Astrocyte (in vitro differentiated cells and primary cell): ENCODE results near the gene VDAC1. TPM values are rescaled to one million over a fixed set of nuclear protein-coding genes. Genes with fewer than 3 reads are reported as not detected.
A peak's percentile ranks its signal among the peaks of the same experiment; 100 is the strongest.

Experiments
- DNase-seq: peaks from one replicate; pipeline ENCODE4 v3.0.0-alpha.2; 2010; ENCODE audit warnings: low read depth
- FAIRE-seq: peaks from 2 replicates; lab custom pipeline; 2011; peaks lifted over from hg19 to GRCh38; lab: Jason Lieb, UNC
- H2AFZ ChIP-seq: 2 replicates; pipeline ENCODE4 v1.6.0; 2012; ENCODE audit warnings: low read depth, low read length, inconsistent platforms
- H3K27ac ChIP-seq: 2 replicates; pipeline ENCODE4 v1.5.1; 2011; ENCODE audit warnings: low read depth, low read length, inconsistent platforms
- H3K27me3 ChIP-seq: 2 replicates; pipeline ENCODE4 v1.6.0; 2011; ENCODE audit warnings: low read length, inconsistent platforms; ENCODE audit not compliant: insufficient read depth
- H3K36me3 ChIP-seq: 2 replicates; pipeline ENCODE4 v1.5.1; 2011; ENCODE audit warnings: low read length, inconsistent platforms; ENCODE audit not compliant: insufficient read depth
- H3K4me1 ChIP-seq: 2 replicates; pipeline ENCODE4 v1.5.1; 2011; ENCODE audit warnings: low read length, inconsistent platforms; ENCODE audit not compliant: insufficient read depth
- H3K4me2 ChIP-seq: 2 replicates; pipeline ENCODE4 v1.6.0; 2012; ENCODE audit warnings: low read length, inconsistent platforms
- H3K4me3 ChIP-seq: 2 replicates; pipeline ENCODE4 v1.5.1; 2011; ENCODE audit warnings: low read depth, mild to moderate bottlenecking, low read length, inconsistent platforms; ENCODE audit not compliant: insufficient read depth
- H3K79me2 ChIP-seq: 2 replicates; pipeline ENCODE4 v1.6.0; 2012; ENCODE audit warnings: mild to moderate bottlenecking, low read length, inconsistent platforms; ENCODE audit not compliant: insufficient read depth
- H3K9ac ChIP-seq: 2 replicates; pipeline ENCODE4 v1.6.0; 2012; ENCODE audit warnings: mild to moderate bottlenecking, low read length, inconsistent platforms
- H3K9me3 ChIP-seq: 2 replicates; pipeline ENCODE4 v1.5.1; 2012; ENCODE audit warnings: low read depth, mild to moderate bottlenecking, low read length, inconsistent platforms; ENCODE audit not compliant: insufficient read depth
- H4K20me1 ChIP-seq: 2 replicates; pipeline ENCODE4 v1.6.0; 2012; ENCODE audit warnings: low read length, inconsistent platforms; ENCODE audit not compliant: insufficient read depth
- H3K27ac Mint-ChIP-seq: one replicate; pipeline ENCODE4 v1.8.0; 2021; ENCODE audit warnings: mild to moderate bottlenecking, mixed read lengths; ENCODE audit not compliant: unreplicated experiment
- H3K27me3 Mint-ChIP-seq: one replicate; pipeline ENCODE4 v1.8.0; 2021; ENCODE audit warnings: low read depth, mixed read lengths; ENCODE audit not compliant: unreplicated experiment
- H3K36me3 Mint-ChIP-seq: one replicate; pipeline ENCODE4 v1.8.0; 2021; ENCODE audit warnings: low read depth, mixed read lengths; ENCODE audit not compliant: unreplicated experiment
- H3K4me1 Mint-ChIP-seq: one replicate; pipeline ENCODE4 v1.8.0; 2021; ENCODE audit warnings: low read depth, mixed read lengths; ENCODE audit not compliant: unreplicated experiment
- H3K4me3 Mint-ChIP-seq: one replicate; pipeline ENCODE4 v1.8.0; 2021; ENCODE audit warnings: mild to moderate bottlenecking, moderate library complexity, mixed read lengths; ENCODE audit not compliant: unreplicated experiment
- H3K9me3 Mint-ChIP-seq: one replicate; pipeline ENCODE4 v1.8.0; 2021; ENCODE audit warnings: mild to moderate bottlenecking, mixed read lengths; ENCODE audit not compliant: unreplicated experiment
- CTCF ChIP-seq: IDR thresholded peaks from 2 replicates; pipeline ENCODE4 v1.5.1; 2011; ENCODE audit warnings: low read depth, mild to moderate bottlenecking, inconsistent platforms, low read length, moderate library complexity; ENCODE audit not compliant: insufficient read depth
- EZH2 ChIP-seq: IDR thresholded peaks from 2 replicates; pipeline ENCODE4 v1.6.1; 2012; ENCODE audit warnings: mild to moderate bottlenecking, low read length, inconsistent platforms; ENCODE audit not compliant: insufficient read depth
- total RNA-seq: library from RNA; stranded (reverse); gene quantifications from 2 replicates; pipeline ENCODE4 v1.2.1, GENCODE V29; 2021

Gene VDAC1
- total RNA-seq, 1 donor from 2014 or later = 364 TPM

GRCh38 chr5:133983674-133984073 is 21.1 kb downstream of the VDAC1 start:
- H3K4me2 ChIP-seq = no peak overlapping the region
- peaks cover 64% of the 10 kb centered on the region for H4K20me1 ChIP-seq
- H3K9ac ChIP-seq = no peak overlapping the region
- H3K79me2 ChIP-seq = peaks cover 81% of the 10 kb centered on the region
- Mint-ChIP-seq H3K9me3 (no peaks in the 10 kb centered on the region), H3K36me3 (peaks cover 21% of the 10 kb centered on the region), H3K27ac (no peak overlapping the region), H3K4me1 (peaks cover 9% of the 10 kb centered on the region), H3K27me3 (no peaks in the 10 kb centered on the region), H3K4me3 (no peak overlapping the region)
- H3K4me3 ChIP-seq = no peak overlapping the region
- no peaks in the 10 kb centered on the region for H3K27me3 ChIP-seq
- FAIRE-seq (no peak), DNase-seq (peak; percentile 25)
- no peak overlapping the region for H2AFZ ChIP-seq
- H3K9me3 ChIP-seq = no peaks in the 10 kb centered on the region
- no peak overlapping the region for H3K27ac ChIP-seq
- H3K4me1 ChIP-seq = no peaks in the 10 kb centered on the region
- no peak for TF ChIP-seq CTCF
- no peak for TF ChIP-seq EZH2
- H3K36me3 ChIP-seq = peaks cover 44% of the 10 kb centered on the region

- H3K4me1 Mint-ChIP-seq = peaks cover 28% of the 10 kb centered on the region
- no peaks in the 10 kb centered on the region for H3K9me3 Mint-ChIP-seq
- FAIRE-seq (no peak), DNase-seq (no peak)
- H3K4me3 Mint-ChIP-seq = no peak overlapping the region
- H4K20me1 ChIP-seq = peaks cover 51% of the 10 kb centered on the region
- no peaks in the 10 kb centered on the region for H3K27me3 ChIP-seq
- peaks cover 42% of the 10 kb centered on the region for H3K36me3 ChIP-seq
- no peak overlapping the region for H3K4me3 ChIP-seq
- peaks cover 22% of the 10 kb centered on the region for H3K36me3 Mint-ChIP-seq
- H3K79me2 ChIP-seq = peaks cover 72% of the 10 kb centered on the region
- no peaks in the 10 kb centered on the region for H3K9me3 ChIP-seq
- no peak overlapping the region for H3K27ac ChIP-seq
- H3K4me2 ChIP-seq = no peak overlapping the region
- no peak overlapping the region for H2AFZ ChIP-seq
- peaks cover 18% of the 10 kb centered on the region for H3K4me1 ChIP-seq
- no peaks in the 10 kb centered on the region for H3K27me3 Mint-ChIP-seq
- TF ChIP-seq CTCF (no peak), EZH2 (no peak)
- H3K9ac ChIP-seq = no peak overlapping the region
- no peak overlapping the region for H3K27ac Mint-ChIP-seq
Observed at GRCh38 chr5:133981714-133982113, 23.1 kb downstream of the VDAC1 start.

GRCh38 chr5:133980652-133981051 is 24.1 kb downstream of the VDAC1 start:
- Histone ChIP-seq H3K4me2 (no peak overlapping the region), H3K79me2 (peaks cover 68% of the 10 kb centered on the region), H4K20me1 (peaks cover 40% of the 10 kb centered on the region), H3K9me3 (no peaks in the 10 kb centered on the region), H2AFZ (no peak overlapping the region), H3K4me1 (peaks cover 18% of the 10 kb centered on the region), H3K27me3 (no peaks in the 10 kb centered on the region), H3K27ac (no peak overlapping the region), H3K36me3 (peaks cover 37% of the 10 kb centered on the region), H3K9ac (no peak overlapping the region), H3K4me3 (no peak overlapping the region)
- TF ChIP-seq CTCF (no peak), EZH2 (no peak)
- no peaks in the 10 kb centered on the region for H3K27me3 Mint-ChIP-seq
- FAIRE-seq (no peak), DNase-seq (no peak)
- H3K4me1 Mint-ChIP-seq = peaks cover 31% of the 10 kb centered on the region
- peaks cover 25% of the 10 kb centered on the region for H3K36me3 Mint-ChIP-seq
- H3K9me3 Mint-ChIP-seq = no peaks in the 10 kb centered on the region
- H3K4me3 Mint-ChIP-seq = no peak overlapping the region
- H3K27ac Mint-ChIP-seq = peak overlapping the region; percentile 66
